Loucy (cell line): ENCODE results near the gene S100A6.
A peak's percentile ranks its signal among the peaks of the same experiment; 100 is the strongest.

Experiments
- H2AFZ ChIP-seq: fragments of 200-600 bp; sonication (generic); 2 replicates; pipeline ENCODE4 v1.6.0; 2016; ENCODE audit warnings: antibody characterized with exemption, mild to moderate bottlenecking, low read length, moderate library complexity
- H3F3A ChIP-seq: fragments of 200-600 bp; 2 replicates; pipeline ENCODE4 v1.6.0; 2016; ENCODE audit warnings: antibody characterized with exemption, low read depth, mild to moderate bottlenecking
- H3K27me3 ChIP-seq: fragments of 200-600 bp; sonication (generic); 2 replicates; pipeline ENCODE4 v1.6.1; 2014; ENCODE audit warnings: low read length, mild to moderate bottlenecking; ENCODE audit not compliant: insufficient read depth, poor library complexity, severe bottlenecking
- H3K36me3 ChIP-seq: fragments of 200-600 bp; sonication (generic); 2 replicates; pipeline ENCODE4 v1.6.1; 2016; ENCODE audit warnings: low read length; ENCODE audit not compliant: insufficient read depth
- H3K4me1 ChIP-seq: fragments of 200-600 bp; sonication (generic); 2 replicates; pipeline ENCODE4 v1.5.1; 2014; ENCODE audit warnings: low read length, mild to moderate bottlenecking; ENCODE audit not compliant: insufficient read depth, poor library complexity, severe bottlenecking
- H3K4me2 ChIP-seq: fragments of 200-600 bp; sonication (generic); 2 replicates; pipeline ENCODE4 v1.6.0; 2014; ENCODE audit warnings: antibody characterized with exemption, low read length, low read depth, mild to moderate bottlenecking; ENCODE audit not compliant: poor library complexity, severe bottlenecking
- H3K4me3 ChIP-seq: fragments of 200-600 bp; sonication (generic); 2 replicates; pipeline ENCODE4 v1.5.1; 2014; ENCODE audit warnings: low read length, mild to moderate bottlenecking, mixed read lengths; ENCODE audit not compliant: poor library complexity, severe bottlenecking
- H3K79me2 ChIP-seq: fragments of 200-600 bp; sonication (generic); 2 replicates; pipeline ENCODE4 v1.6.1; 2014; ENCODE audit warnings: low read length; ENCODE audit not compliant: insufficient read depth
- H3K9ac ChIP-seq: fragments of 200-600 bp; sonication (generic); 2 replicates; pipeline ENCODE4 v1.6.0; 2014; ENCODE audit warnings: mild to moderate bottlenecking, low read depth, low read length, moderate library complexity; ENCODE audit not compliant: poor library complexity, severe bottlenecking
- H3K9me2 ChIP-seq: fragments of 200-600 bp; sonication (generic); replicated peaks from 2 replicates; pipeline ENCODE4 v1.6.1; 2016; ENCODE audit warnings: low read depth, low read length, mixed read lengths
- H3K9me3 ChIP-seq: fragments of 200-600 bp; sonication (generic); 2 replicates; pipeline ENCODE4 v1.6.1; 2014; ENCODE audit warnings: mild to moderate bottlenecking, antibody characterized with exemption, low read length, low read depth; ENCODE audit not compliant: insufficient read depth
- H4K20me1 ChIP-seq: fragments of 200-600 bp; sonication (generic); 2 replicates; pipeline ENCODE4 v1.6.0; 2014; ENCODE audit warnings: antibody characterized with exemption, low read length, mild to moderate bottlenecking; ENCODE audit not compliant: insufficient read depth, poor library complexity, severe bottlenecking
- EZH2phosphoT487 ChIP-seq: fragments of 200-600 bp; IDR thresholded peaks from 2 replicates; pipeline ENCODE4 v1.6.1; 2018; ENCODE audit warnings: antibody characterized with exemption, mild to moderate bottlenecking, moderate library complexity, borderline replicate concordance
- TF ChIP-seq, protein P1 (sequence below): fragments of 200-600 bp; sonication (generic); conservative IDR thresholded peaks from 2 replicates; pipeline ENCODE4 v1.5.1; 2014; ENCODE audit warnings: mild to moderate bottlenecking, antibody characterized with exemption, low read length

The S100A6 gene

DNA sequence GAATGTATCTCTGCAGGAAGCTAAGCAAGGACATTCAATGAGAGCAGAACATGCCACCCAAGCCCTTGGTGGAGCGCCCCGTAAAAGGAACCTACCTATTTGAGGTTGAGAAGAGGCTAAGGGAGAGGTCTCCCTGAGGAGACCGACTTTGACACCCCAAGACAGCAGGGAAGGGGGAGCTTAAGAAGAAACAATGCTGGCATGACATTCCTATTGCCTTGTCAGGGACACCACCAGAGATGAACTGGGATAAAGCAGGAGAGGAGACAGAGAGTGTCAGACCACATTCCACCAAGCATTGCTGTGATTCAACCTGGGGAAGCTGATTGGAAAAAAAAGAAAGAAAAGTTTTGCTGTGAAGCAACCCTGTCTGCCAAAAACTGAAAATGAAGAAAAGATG lies 43.1 kb upstream of the S100A6 start:
- no peaks in the 10 kb centered on the region for H3F3A ChIP-seq
- H3K4me3 ChIP-seq = no peak overlapping the region
- no peak overlapping the region for H3K4me2 ChIP-seq
- H3K9ac ChIP-seq = no peak overlapping the region
- no peaks in the 10 kb centered on the region for H3K4me1 ChIP-seq
- H4K20me1 ChIP-seq = no peaks in the 10 kb centered on the region
- H3K9me3 ChIP-seq = no peaks in the 10 kb centered on the region
- H3K27me3 ChIP-seq = no peaks in the 10 kb centered on the region
- peak overlapping the region; percentile 49 for H2AFZ ChIP-seq
- no peaks in the 10 kb centered on the region for H3K9me2 ChIP-seq
- no peaks in the 10 kb centered on the region for H3K79me2 ChIP-seq
- H3K36me3 ChIP-seq = no peaks in the 10 kb centered on the region
- no peak for TF ChIP-seq EZH2phosphoT487
- TF ChIP-seq, protein P1, sequence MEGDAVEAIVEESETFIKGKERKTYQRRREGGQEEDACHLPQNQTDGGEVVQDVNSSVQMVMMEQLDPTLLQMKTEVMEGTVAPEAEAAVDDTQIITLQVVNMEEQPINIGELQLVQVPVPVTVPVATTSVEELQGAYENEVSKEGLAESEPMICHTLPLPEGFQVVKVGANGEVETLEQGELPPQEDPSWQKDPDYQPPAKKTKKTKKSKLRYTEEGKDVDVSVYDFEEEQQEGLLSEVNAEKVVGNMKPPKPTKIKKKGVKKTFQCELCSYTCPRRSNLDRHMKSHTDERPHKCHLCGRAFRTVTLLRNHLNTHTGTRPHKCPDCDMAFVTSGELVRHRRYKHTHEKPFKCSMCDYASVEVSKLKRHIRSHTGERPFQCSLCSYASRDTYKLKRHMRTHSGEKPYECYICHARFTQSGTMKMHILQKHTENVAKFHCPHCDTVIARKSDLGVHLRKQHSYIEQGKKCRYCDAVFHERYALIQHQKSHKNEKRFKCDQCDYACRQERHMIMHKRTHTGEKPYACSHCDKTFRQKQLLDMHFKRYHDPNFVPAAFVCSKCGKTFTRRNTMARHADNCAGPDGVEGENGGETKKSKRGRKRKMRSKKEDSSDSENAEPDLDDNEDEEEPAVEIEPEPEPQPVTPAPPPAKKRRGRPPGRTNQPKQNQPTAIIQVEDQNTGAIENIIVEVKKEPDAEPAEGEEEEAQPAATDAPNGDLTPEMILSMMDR = no peak

DNA sequence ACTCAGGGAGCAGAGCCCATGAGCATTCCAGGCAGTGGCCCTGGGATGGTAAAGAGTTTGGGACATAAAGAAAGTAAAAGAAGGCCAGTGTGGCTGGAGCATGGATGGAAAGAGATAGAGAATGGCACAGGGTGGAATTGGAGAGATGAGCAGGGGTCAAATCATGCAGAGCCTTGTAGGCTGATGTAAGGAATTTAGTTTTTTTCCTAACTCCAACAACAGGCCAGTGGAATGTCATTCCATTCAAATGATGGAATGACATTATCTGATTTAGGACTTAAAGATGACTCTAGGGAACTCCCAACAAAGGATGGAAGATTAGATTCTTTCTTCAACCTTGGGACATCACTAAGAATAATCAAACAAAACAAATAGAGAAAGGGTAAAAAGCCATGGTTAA lies 42.7 kb upstream of the S100A6 start:
- no peak overlapping the region for H3K4me2 ChIP-seq
- H2AFZ ChIP-seq = 0 out of 2 replicates have a peak overlapping the region, but pooled peaks have one; percentile 49

DNA sequence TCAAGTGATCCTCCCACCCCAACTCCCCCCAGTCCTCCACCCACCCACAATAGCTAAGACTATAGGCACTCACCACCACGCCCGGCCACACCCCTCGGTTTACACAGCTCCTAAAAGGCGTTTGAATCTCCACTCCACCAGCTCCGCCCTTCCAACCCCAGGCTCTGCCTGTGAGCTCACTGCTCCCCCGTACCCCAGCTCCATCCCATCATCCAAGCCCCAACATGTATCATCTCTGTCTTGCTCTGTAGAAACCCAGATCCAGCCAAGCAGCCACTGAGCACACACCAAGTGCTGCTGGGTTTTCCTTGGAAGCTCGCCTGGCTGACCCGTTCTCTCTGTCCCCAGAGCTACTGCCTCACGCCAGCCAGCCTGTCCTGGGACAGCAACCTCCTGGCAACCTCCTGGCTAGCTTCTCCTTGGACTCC lies 41.8 kb upstream of the S100A6 start:
- no peaks in the 10 kb centered on the region for H3K9me2 ChIP-seq
- H4K20me1 ChIP-seq = no peaks in the 10 kb centered on the region
- H3K36me3 ChIP-seq = no peaks in the 10 kb centered on the region
- H3K4me3 ChIP-seq = no peak overlapping the region
- H3K9me3 ChIP-seq = no peaks in the 10 kb centered on the region
- no peaks in the 10 kb centered on the region for H3F3A ChIP-seq
- no peaks in the 10 kb centered on the region for H3K27me3 ChIP-seq
- H3K79me2 ChIP-seq = no peaks in the 10 kb centered on the region
- H3K4me1 ChIP-seq = peaks cover 7% of the 10 kb centered on the region
- H2AFZ ChIP-seq = no peak overlapping the region
- no peak overlapping the region for H3K9ac ChIP-seq
- TF ChIP-seq, protein P1 = no peak
- no peak for TF ChIP-seq EZH2phosphoT487
- no peak overlapping the region for H3K4me2 ChIP-seq

More for the DNA sequence above, 42.7 kb upstream of the S100A6 start:
- Histone ChIP-seq H3K27me3 (no peaks in the 10 kb centered on the region), H3K4me3 (no peak overlapping the region), H3K79me2 (no peaks in the 10 kb centered on the region), H3K9me2 (no peaks in the 10 kb centered on the region), H4K20me1 (no peaks in the 10 kb centered on the region), H3K4me1 (no peaks in the 10 kb centered on the region), H3F3A (no peaks in the 10 kb centered on the region), H3K9ac (no peak overlapping the region), H3K36me3 (no peaks in the 10 kb centered on the region), H3K9me3 (no peaks in the 10 kb centered on the region)
- TF ChIP-seq EZH2phosphoT487 = no peak
- TF ChIP-seq, protein P1 = no peak
